HCT116 (cell line): ENCODE data around the gene CCRL2. TPM values are rescaled to one million over a fixed set of nuclear protein-coding genes. Genes with fewer than 3 reads are reported as not detected.

Source experiments
- ATAC-seq: fragments of 200-7000 bp; cut with Tn5 transposase; 2 replicates; pipeline ENCODE4 v1.9.1; 2020; ENCODE audit warnings: mild to moderate bottlenecking, moderate library complexity
- BruUV-seq: library from RNA; stranded (reverse); fragments of 400-500 nt; replicated peaks from 2 replicates; lab custom pipeline; 2021; lab: Mats Ljungman, UMichigan
- CTCF ChIA-PET: fragments of 300-600 bp; sonication (Branson Sonifier 250); formaldehyde crosslinking; loops from one replicate; lab custom pipeline; 2021; ENCODE audit warnings: antibody characterized with exemption; lab: Charles Lee
- POLR2A ChIA-PET: fragments of 300-600, 350-600 bp; sonication (Branson Sonifier 250); formaldehyde crosslinking; loops from one replicate; lab custom pipeline; 2021; ENCODE audit warnings: antibody characterized with exemption; lab: Charles Lee
- RAD21 ChIA-PET, 2 experiments: fragments of 300-600 bp; sonication (Branson Sonifier 250); formaldehyde crosslinking; loops; one replicate each; lab custom pipeline; 2023; ENCODE audit warnings: low total read pairs in 2 of 2; ENCODE audit not compliant: uncharacterized antibody in 2 of 2, unreplicated experiment in 2 of 2, low non-redundant PET in 1 of 2; lab: Charles Lee
- DNase-seq: peaks from one replicate; pipeline ENCODE4 v3.0.0-alpha.2; 2010; ENCODE audit warnings: low read depth, low spot score
- H2AFZ ChIP-seq: fragments of 200-600 bp; shearing (Covaris generic), sonication (generic); 2 replicates; pipeline ENCODE4 v1.6.1; 2017; ENCODE audit warnings: low read depth, mixed run types, mixed read lengths, antibody characterized with exemption, low read length; ENCODE audit not compliant: poor library complexity, severe bottlenecking
- H3K27ac ChIP-seq: 2 replicates; pipeline ENCODE4 v1.5.1; 2012; ENCODE audit warnings: low read depth, low read length
- H3K27me3 ChIP-seq: fragments of 200-600 bp; sonication (generic); 2 replicates; pipeline ENCODE4 v1.6.1; 2016; ENCODE audit warnings: mixed run types, low read length, mixed read lengths; ENCODE audit not compliant: insufficient read depth
- H3K36me3 ChIP-seq, 2 experiments: fragments of 200-500 bp in 1 of 2; fragments of 200-600 bp in 1 of 2; sonication (Bioruptor generic) in 1 of 2; sonication (generic) in 1 of 2; 2 replicates each; pipeline versions ENCODE4 v1.5.1 to v1.6.1; 2014 to 2016; ENCODE audit warnings: low read length in 2 of 2, inconsistent platforms in 1 of 2, mixed read lengths in 1 of 2, mixed run types in 1 of 2; ENCODE audit not compliant: insufficient read depth in 2 of 2, control insufficient read depth in 1 of 2
- H3K4me1 ChIP-seq, 2 experiments: fragments of 200-600 bp in 1 of 2; sonication (generic) in 1 of 2; 2 replicates each; pipeline versions ENCODE4 v1.5.1 to v1.6.1; 2012 to 2017; ENCODE audit warnings: low read length in 2 of 2, inconsistent platforms in 1 of 2, mild to moderate bottlenecking in 1 of 2, mixed read lengths in 1 of 2, mixed run types in 1 of 2, moderate library complexity in 1 of 2; ENCODE audit not compliant: insufficient read depth in 2 of 2, control insufficient read depth in 1 of 2
- H3K4me2 ChIP-seq: fragments of 200-600 bp; sonication (generic); 2 replicates; pipeline ENCODE4 v1.6.1; 2017; ENCODE audit warnings: mixed run types, low read length, mixed read lengths
- H3K4me3 ChIP-seq, 2 experiments: fragments of 200-600 bp in 1 of 2; sonication (generic) in 1 of 2; replicated peaks in 1 of 2; 2 replicates each; pipeline ENCODE4 v1.5.1; 2011 to 2016; ENCODE audit warnings: low read length in 2 of 2, control low read depth in 1 of 2, low read depth in 1 of 2, mild to moderate bottlenecking in 1 of 2, mixed read lengths in 1 of 2, mixed run types in 1 of 2
- H3K79me2 ChIP-seq: fragments of 200-600 bp; sonication (generic); 2 replicates; pipeline ENCODE4 v1.6.1; 2017; ENCODE audit warnings: mild to moderate bottlenecking, mixed run types, low read length, moderate library complexity, mixed read lengths; ENCODE audit not compliant: insufficient read depth
- H3K9ac ChIP-seq: fragments of 200-600 bp; sonication (generic); 2 replicates; pipeline ENCODE4 v1.6.1; 2016; ENCODE audit warnings: low read length, mixed read lengths
- H3K9me2 ChIP-seq: fragments of 200-600 bp; sonication (generic), shearing (Covaris generic); 2 replicates; pipeline ENCODE4 v1.6.1; 2017; ENCODE audit warnings: mixed run types, mild to moderate bottlenecking, moderate library complexity; ENCODE audit not compliant: insufficient read depth
- H3K9me3 ChIP-seq, 2 experiments: fragments of 200-500 bp in 1 of 2; fragments of 200-600 bp in 1 of 2; sonication (Bioruptor generic) in 1 of 2; sonication (generic) in 1 of 2; 2 replicates each; pipeline ENCODE4 v1.6.1; 2014 to 2017; ENCODE audit warnings: low read length in 2 of 2, mixed read lengths in 2 of 2, inconsistent platforms in 1 of 2, low read depth in 1 of 2, mild to moderate bottlenecking in 1 of 2, mixed run types in 1 of 2, moderate library complexity in 1 of 2; ENCODE audit not compliant: control insufficient read depth in 1 of 2, insufficient read depth in 1 of 2
- H4K20me1 ChIP-seq: fragments of 200-600 bp; sonication (generic), shearing (Covaris generic); 2 replicates; pipeline ENCODE4 v1.6.1; 2017; ENCODE audit warnings: mixed run types, mild to moderate bottlenecking, moderate library complexity; ENCODE audit not compliant: insufficient read depth
- CEBPB ChIP-seq: IDR thresholded peaks from 2 replicates; pipeline ENCODE4 v1.6.1; 2012; ENCODE audit warnings: low read depth
- CTCF ChIP-seq, 3 experiments: fragments of 200-600 bp in 1 of 3; sonication (generic) in 1 of 3; IDR thresholded peaks in 2 of 3; conservative IDR thresholded peaks in 1 of 3; 2 replicates each; pipeline ENCODE4 v1.5.1; 2012 to 2017; ENCODE audit warnings: low read depth in 2 of 3, low read length in 2 of 3, antibody characterized with exemption in 1 of 3, borderline replicate concordance in 1 of 3, control low read depth in 1 of 3, mild to moderate bottlenecking in 1 of 3, mixed read lengths in 1 of 3, mixed run types in 1 of 3, moderate library complexity in 1 of 3; ENCODE audit not compliant: insufficient read depth in 1 of 3
- EZH2phosphoT487 ChIP-seq: fragments of 200-600 bp; IDR thresholded peaks from 2 replicates; pipeline ENCODE4 v1.6.1; 2018; ENCODE audit warnings: antibody characterized with exemption, borderline replicate concordance
- FOSL1 ChIP-seq: IDR thresholded peaks from 2 replicates; pipeline ENCODE4 v1.6.1; 2012; ENCODE audit warnings: low read depth
- MAX ChIP-seq: IDR thresholded peaks from 2 replicates; pipeline ENCODE4 v1.6.1; 2012
- REST ChIP-seq: IDR thresholded peaks from 2 replicates; pipeline ENCODE4 v1.6.1; 2012; ENCODE audit warnings: low read depth
- SRF ChIP-seq: IDR thresholded peaks from 2 replicates; pipeline ENCODE4 v1.6.1; 2012; ENCODE audit warnings: low read depth
- intact Hi-C: fragments of 100-400 bp; cut with micrococcal nuclease; formaldehyde crosslinking; loops from 2 replicates; pipeline ENCODE4 v1.10.0; 2022
- total RNA-seq: library from RNA; stranded (reverse); gene quantifications from one replicate; pipeline ENCODE4 v1.2.1, GENCODE V29; 2021; ENCODE audit not compliant: unreplicated experiment

Gene CCRL2
- total RNA-seq, 1 experiment from 2014 or later = not detected

- CTCF ChIA-PET = interaction anchor here (0.6 to 1.2 kb wide), 2 partner anchors 21 to 668 kb away, joined by 3 to 6 read pairs; no protein-coding TSS in a partner anchor
- no peaks in the 10 kb centered on the region for H3K4me1 ChIP-seq
- BruUV-seq = no TSS peak
Observed at GRCh38 chr3:46429250-46429649, 22.2 kb downstream of the CCRL2 start.

More at GRCh38 chr3:46429250-46429649, 22.2 kb downstream of the CCRL2 start:
- H3K9me2 ChIP-seq = no peaks in the 10 kb centered on the region
- intact Hi-C loops = no loop called here
- no peak overlapping the region for H3K27ac ChIP-seq
- peaks cover 0 to 5% of the 10 kb centered on the region in 2 experiments; a peak in 1 of 4 replicates for H3K9me3 ChIP-seq
- POLR2A ChIA-PET = no interaction called here
- no peak overlapping the region for H3K9ac ChIP-seq
- RAD21 ChIA-PET = no interaction called here
- no peak overlapping the region for H2AFZ ChIP-seq
- no peak overlapping the region for H3K4me2 ChIP-seq
- H4K20me1 ChIP-seq = no peaks in the 10 kb centered on the region
- TF ChIP-seq MAX = no peak
- TF ChIP-seq SRF = no peak
- TF ChIP-seq CTCF (IDR thresholded peaks at IDR 0.05 in 2 of 3, conservative IDR thresholded peaks at IDR 0.05 in 1 of 3; ENCODE audit: borderline replicate concordance in 1 of 3, insufficient read depth in 1 of 3, low read depth in 2 of 3, low read length in 2 of 3) = no peak
- TF ChIP-seq EZH2phosphoT487 = no peak
- no peak for TF ChIP-seq REST
- no peak for TF ChIP-seq CEBPB
- no peak for TF ChIP-seq FOSL1
- no peaks in the 10 kb centered on the region for H3K79me2 ChIP-seq
- DNase-seq = no peak
- no peak overlapping the region for H3K4me3 ChIP-seq
- H3K36me3 ChIP-seq = no peaks in the 10 kb centered on the region
- no peaks in the 10 kb centered on the region for H3K27me3 ChIP-seq
- no peak for ATAC-seq
